GM12873 (cell line): ENCODE data around the gene ASTN2.

ENCODE experiments used
- CTCF ChIP-seq: IDR thresholded peaks from 2 replicates; pipeline ENCODE4 v1.5.1; 2012; ENCODE audit warnings: low read depth, mild to moderate bottlenecking, moderate library complexity, low read length, control low read depth; ENCODE audit not compliant: insufficient read depth; ENCODE audit errors: missing control alignments

The ASTN2 gene

GRCh38 chr9:117076571-117077290 is 338.1 kb downstream of the ASTN2 start:
- no peak for TF ChIP-seq CTCF

GRCh38 chr9:117075636-117076035 is 339.2 kb downstream of the ASTN2 start:
- TF ChIP-seq CTCF = no peak

GRCh38 chr9:117074784-117075520 is 339.9 kb downstream of the ASTN2 start:
- TF ChIP-seq CTCF = no peak

GRCh38 chr9:117074342-117074662 is 340.6 kb downstream of the ASTN2 start:
- TF ChIP-seq CTCF = no peak

- peak; percentile 65 for TF ChIP-seq CTCF
Observed at GRCh38 chr9:117073539-117074341, 341.1 kb downstream of the ASTN2 start.

GRCh38 chr9:117073071-117073470 is 341.8 kb downstream of the ASTN2 start:
- TF ChIP-seq CTCF = no peak

GRCh38 chr9:117072216-117072615 is 342.6 kb downstream of the ASTN2 start:
- no peak for TF ChIP-seq CTCF
